Tibial artery (tissue), 4 donors: ENCODE measurements around the gene OLIG1.

Source experiments
- DNase-seq, 2 donors: peaks; one replicate each; pipeline ENCODE4 v3.0.0-alpha.2; 2019
- H3K27ac ChIP-seq, 2 donors: fragments of 200-600 bp; sonication (generic) in 1 of 2; 1 replicate in 1 of 2; 2 replicates in 1 of 2; pipeline ENCODE4 v1.5.1; 2018 to 2019; ENCODE audit warnings: mild to moderate bottlenecking in 1 of 2
- H3K27me3 ChIP-seq, 2 donors: fragments of 200-600 bp; sonication (generic) in 1 of 2; one replicate each; pipeline versions ENCODE4 v1.5.1 to v1.6.0; 2016 to 2019
- H3K36me3 ChIP-seq, 3 donors: fragments of 200-600 bp; sonication (generic) in 2 of 3; one replicate each; pipeline ENCODE4 v1.5.1; 2016 to 2019; ENCODE audit warnings: mild to moderate bottlenecking in 2 of 3
- H3K4me1 ChIP-seq, 4 donors: fragments of 200-600 bp; sonication (generic) in 2 of 4; 1 replicate in 3 of 4; 2 replicates in 1 of 4; pipeline ENCODE4 v1.5.1; 2016 to 2019
- H3K4me3 ChIP-seq, 2 donors: fragments of 200-600 bp; sonication (generic) in 1 of 2; 1 replicate in 1 of 2; 2 replicates in 1 of 2; pipeline ENCODE4 v1.5.1; 2018 to 2019; ENCODE audit warnings: mild to moderate bottlenecking in 2 of 2
- H3K9me3 ChIP-seq, 3 donors: fragments of 200-600 bp; sonication (generic) in 1 of 3; one replicate each; pipeline ENCODE4 v1.5.1; 2016 to 2019
- intact Hi-C: fragments of 100-400 bp; cut with DNase I; formaldehyde crosslinking; loops from one replicate; pipeline ENCODE4 v1.15.0; 2023; ENCODE audit warnings: low total_unique reads
- TF ChIP-seq, protein P1 (sequence below), 2 experiments: fragments of 200-600 bp in 1 of 2; fragments of 450-650 bp in 1 of 2; IDR thresholded peaks; one replicate each; pipeline ENCODE4 v1.5.1; 2017 to 2019; ENCODE audit warnings: antibody characterized with exemption in 2 of 2, mild to moderate bottlenecking in 1 of 2, moderate library complexity in 1 of 2

Gene OLIG1

GRCh38 chr21:33076600-33077329, 6.8 kb downstream of the OLIG1 start:
- H3K4me3 ChIP-seq: no peak overlapping the region
- H3K9me3 ChIP-seq: no peaks in the 10 kb centered on the region
- no peak for DNase-seq
- intact Hi-C loops: no loop called here
- no peak overlapping the region for H3K27ac ChIP-seq
- no peaks in the 10 kb centered on the region for H3K36me3 ChIP-seq
- TF ChIP-seq, protein P1, sequence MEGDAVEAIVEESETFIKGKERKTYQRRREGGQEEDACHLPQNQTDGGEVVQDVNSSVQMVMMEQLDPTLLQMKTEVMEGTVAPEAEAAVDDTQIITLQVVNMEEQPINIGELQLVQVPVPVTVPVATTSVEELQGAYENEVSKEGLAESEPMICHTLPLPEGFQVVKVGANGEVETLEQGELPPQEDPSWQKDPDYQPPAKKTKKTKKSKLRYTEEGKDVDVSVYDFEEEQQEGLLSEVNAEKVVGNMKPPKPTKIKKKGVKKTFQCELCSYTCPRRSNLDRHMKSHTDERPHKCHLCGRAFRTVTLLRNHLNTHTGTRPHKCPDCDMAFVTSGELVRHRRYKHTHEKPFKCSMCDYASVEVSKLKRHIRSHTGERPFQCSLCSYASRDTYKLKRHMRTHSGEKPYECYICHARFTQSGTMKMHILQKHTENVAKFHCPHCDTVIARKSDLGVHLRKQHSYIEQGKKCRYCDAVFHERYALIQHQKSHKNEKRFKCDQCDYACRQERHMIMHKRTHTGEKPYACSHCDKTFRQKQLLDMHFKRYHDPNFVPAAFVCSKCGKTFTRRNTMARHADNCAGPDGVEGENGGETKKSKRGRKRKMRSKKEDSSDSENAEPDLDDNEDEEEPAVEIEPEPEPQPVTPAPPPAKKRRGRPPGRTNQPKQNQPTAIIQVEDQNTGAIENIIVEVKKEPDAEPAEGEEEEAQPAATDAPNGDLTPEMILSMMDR (IDR thresholded peaks at IDR 0.05): no peak
- peaks cover 0 to 4% (median 3%) of the 10 kb centered on the region in 4 donors for H3K4me1 ChIP-seq
- H3K27me3 ChIP-seq: peaks cover 0 to 59% of the 10 kb centered on the region in 2 donors

DNA sequence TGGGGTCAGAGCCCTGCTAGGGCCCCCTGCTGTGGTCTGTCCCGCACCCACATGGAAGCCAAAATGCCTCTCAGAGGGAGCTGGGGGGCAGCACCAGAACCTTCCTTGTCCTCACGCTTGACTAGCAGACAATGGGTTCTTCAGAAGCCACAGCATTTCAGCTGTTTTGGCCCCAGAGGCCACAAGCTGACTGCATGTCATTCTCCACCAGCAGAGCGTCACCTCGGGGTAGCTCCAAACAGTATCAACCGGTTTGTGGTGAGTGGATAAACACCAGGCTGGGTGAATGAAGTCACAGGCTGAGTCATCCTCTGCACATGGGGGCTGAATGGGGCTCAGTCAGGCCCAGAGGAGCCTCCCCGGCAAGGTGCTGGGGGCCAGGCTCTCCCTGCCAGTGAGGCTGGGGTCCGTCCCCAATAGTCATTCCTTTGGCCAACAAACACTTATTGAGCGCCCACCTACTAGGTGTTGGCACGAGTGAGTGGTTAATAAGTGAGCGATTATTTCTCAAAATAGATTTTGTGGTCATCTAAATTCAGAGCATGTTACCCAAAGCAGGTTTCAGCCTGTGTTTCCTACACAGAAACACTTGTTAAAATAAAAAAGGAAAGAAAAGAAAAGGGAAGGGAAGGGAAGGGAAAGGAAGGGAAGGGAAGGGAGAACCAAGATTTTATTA, 9.1 kb downstream of the OLIG1 start:
- no peak for DNase-seq
- TF ChIP-seq, protein P1 (IDR thresholded peaks at IDR 0.05): no peak
- Histone ChIP-seq H3K36me3 (no peaks in the 10 kb centered on the region), H3K4me3 (no peak overlapping the region), H3K4me1 (no peaks in the 10 kb centered on the region), H3K9me3 (no peaks in the 10 kb centered on the region), H3K27ac (no peak overlapping the region), H3K27me3 (peaks cover 0 to 37% of the 10 kb centered on the region in 2 donors)
- intact Hi-C loops: no loop called here

- no peaks in the 10 kb centered on the region for H3K4me1 ChIP-seq
- H3K36me3 ChIP-seq: no peaks in the 10 kb centered on the region
- H3K9me3 ChIP-seq: no peaks in the 10 kb centered on the region
- H3K27ac ChIP-seq: no peak overlapping the region
- peaks cover 0 to 33% of the 10 kb centered on the region in 2 donors for H3K27me3 ChIP-seq
- no peak overlapping the region for H3K4me3 ChIP-seq
- TF ChIP-seq, protein P1 (IDR thresholded peaks at IDR 0.05): no peak
- DNase-seq: no peak
- intact Hi-C loops: no loop called here
Observed at GRCh38 chr21:33080376-33080775, 10.4 kb downstream of the OLIG1 start.

DNA sequence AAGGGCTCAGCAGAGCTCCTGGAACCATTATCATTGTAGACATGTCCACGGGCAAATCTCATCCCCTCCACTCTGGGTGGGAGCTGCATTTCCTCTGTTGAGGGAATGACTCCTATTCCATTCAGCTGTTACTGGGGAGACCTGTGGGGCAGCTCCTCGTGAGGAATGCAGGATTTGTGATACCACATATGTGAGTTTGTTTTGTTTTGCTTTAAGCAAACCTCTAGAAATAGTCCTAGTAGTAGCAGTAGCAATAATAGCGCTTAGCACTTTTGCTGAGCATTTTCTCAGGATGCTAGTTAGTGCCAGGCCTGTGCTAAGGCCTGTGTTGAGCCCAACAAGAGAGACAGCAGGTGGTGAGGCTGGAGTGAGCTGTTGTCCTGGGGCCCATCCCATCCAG, 10.8 kb downstream of the OLIG1 start:
- TF ChIP-seq, protein P1 (IDR thresholded peaks at IDR 0.05): no peak
- H3K9me3 ChIP-seq: no peaks in the 10 kb centered on the region
- no peak for DNase-seq
- no peaks in the 10 kb centered on the region for H3K4me1 ChIP-seq
- peaks cover 0 to 33% of the 10 kb centered on the region in 2 donors for H3K27me3 ChIP-seq
- H3K4me3 ChIP-seq: no peak overlapping the region
- no peak overlapping the region for H3K27ac ChIP-seq
- no peaks in the 10 kb centered on the region for H3K36me3 ChIP-seq
- intact Hi-C loops: no loop called here

GRCh38 chr21:33088384-33088783, 18.4 kb downstream of the OLIG1 start:
- TF ChIP-seq, protein P1 (IDR thresholded peaks at IDR 0.05): no peak
- peaks cover 0 to 8% of the 10 kb centered on the region in 2 donors for H3K27me3 ChIP-seq
- intact Hi-C loops: no loop called here

More at GRCh38 chr21:33088384-33088783, 18.4 kb downstream of the OLIG1 start:
- Histone ChIP-seq H3K4me3 (no peak overlapping the region), H3K9me3 (no peaks in the 10 kb centered on the region), H3K27ac (no peak overlapping the region), H3K36me3 (no peaks in the 10 kb centered on the region), H3K4me1 (peaks cover 0 to 14% (median 2%) of the 10 kb centered on the region in 4 donors)
- DNase-seq: no peak
